ENCODE measurements around the gene FAM169A.
"Not testable (repeated sequence)": the region's sequence is repeated elsewhere in the genome, so short reads cannot be mapped to it uniquely, and the experiment has no call there.

Gene FAM169A, protein sequence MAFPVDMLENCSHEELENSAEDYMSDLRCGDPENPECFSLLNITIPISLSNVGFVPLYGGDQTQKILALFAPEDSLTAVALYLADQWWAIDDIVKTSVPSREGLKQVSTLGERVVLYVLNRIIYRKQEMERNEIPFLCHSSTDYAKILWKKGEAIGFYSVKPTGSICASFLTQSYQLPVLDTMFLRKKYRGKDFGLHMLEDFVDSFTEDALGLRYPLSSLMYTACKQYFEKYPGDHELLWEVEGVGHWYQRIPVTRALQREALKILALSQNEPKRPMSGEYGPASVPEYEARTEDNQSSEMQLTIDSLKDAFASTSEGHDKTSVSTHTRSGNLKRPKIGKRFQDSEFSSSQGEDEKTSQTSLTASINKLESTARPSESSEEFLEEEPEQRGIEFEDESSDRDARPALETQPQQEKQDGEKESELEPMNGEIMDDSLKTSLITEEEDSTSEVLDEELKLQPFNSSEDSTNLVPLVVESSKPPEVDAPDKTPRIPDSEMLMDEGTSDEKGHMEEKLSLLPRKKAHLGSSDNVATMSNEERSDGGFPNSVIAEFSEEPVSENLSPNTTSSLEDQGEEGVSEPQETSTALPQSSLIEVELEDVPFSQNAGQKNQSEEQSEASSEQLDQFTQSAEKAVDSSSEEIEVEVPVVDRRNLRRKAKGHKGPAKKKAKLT

DNA sequence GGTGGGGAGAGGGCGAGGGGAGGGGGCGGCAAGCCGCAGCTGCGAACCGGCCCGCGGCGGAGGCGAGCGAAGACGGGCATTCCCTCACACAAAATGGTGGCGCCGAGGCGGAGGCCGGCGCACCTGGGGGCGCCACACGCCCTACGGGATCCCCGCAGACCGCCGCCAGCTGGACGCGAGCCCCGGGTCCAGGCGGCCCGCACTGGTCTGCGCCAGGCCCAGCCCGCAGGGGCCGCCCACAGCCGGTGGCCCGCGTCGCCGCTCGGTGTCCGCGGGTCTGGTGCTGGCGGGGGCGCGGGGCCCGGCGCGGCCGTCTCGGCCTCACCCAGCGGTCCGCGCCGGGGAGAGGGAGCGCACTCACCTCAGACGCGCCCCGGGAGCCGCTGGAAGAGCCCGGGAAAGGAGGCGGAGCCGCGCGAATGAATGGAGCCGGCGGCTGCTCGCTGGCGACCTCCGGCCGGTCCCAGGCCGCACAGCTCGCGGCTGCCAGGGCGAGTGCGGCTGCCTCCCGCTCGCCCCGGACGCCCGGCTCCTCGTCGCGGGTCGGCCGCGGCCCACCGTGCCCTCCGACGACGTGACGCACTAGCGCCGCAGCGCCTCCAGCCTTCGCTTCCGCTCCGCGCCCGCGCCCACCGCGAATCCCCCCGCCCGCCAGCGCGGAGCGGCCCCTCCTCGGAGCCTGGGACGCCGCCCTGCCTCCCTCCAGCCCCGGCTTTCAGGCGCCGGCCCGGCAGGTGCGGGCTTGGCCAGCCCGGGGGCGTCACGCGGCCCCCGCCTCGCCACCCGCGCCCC is at the start of gene FAM169A:
Gene FAM169A (minus strand): TSS at position 584 of the 792 bp plus-strand sequence. CDS start 24,711 bp downstream, outside the sequence.
- no peak for DNase-seq (ENCODE audit: low read depth, low spot score)

DNA sequence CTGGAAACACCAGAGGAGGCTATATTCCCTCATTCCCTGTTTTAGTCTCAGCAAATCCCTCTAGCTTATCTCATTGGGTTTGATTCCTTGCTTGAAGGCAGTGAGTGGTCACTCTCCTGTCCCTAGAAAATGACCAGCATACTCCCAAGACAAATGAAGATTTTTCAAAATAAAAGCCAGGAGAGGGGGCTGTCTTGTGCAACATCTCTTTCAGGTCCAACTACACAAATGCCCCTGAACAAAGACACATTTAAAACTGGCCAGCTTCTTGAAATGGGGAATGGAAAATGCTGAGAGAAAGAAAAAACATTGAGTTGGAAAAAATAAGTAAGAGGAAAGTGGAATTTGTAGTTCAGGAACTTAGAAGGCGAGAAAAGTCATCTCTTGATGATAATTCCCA is 49.3 kb upstream of the FAM169A start:
- DNase-seq (ENCODE audit: low read depth, low spot score): no peak

DNA sequence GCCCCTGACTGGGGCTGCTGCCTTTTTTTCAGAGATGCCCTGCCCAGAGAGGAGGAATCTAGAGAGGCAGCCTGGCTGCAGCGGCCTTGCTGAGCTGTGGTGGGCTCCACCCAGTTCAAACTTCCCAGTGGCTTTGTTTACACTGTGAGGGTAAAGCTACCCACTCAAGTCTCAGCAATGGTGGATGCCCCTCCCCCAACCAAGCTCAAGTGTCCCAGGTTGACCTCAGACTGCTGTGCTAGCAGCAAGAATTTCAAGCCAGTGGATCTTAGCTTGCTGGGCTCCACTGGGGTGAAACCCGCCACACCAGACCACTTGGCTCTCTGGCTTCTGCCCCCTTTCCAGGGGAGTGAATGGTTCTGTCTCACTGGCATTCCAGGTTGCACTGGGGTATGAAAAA is 45.2 kb upstream of the FAM169A start:
- DNase-seq (ENCODE audit: low read depth, low spot score): not testable (repeated sequence)

DNA sequence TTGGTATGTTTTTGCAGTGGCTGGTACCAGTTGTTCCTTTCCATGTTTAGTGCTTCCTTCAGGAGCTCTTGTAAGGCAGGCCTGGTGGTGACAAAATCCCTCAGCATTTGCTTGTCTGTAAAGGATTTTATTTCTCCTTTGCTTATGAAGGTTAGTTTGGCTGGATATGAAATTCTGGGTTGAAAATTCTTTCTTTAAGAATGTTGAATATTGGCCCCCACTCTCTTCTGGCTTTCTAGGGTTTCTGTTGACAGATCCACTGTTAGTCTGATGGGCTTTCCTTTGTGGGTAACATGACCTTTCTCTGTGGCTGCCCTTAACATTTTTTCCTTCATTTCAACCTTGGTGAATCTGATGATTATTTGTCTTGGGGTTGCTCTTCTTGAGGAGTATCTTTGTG is 43.7 kb upstream of the FAM169A start:
- DNase-seq (ENCODE audit: low read depth, low spot score): not testable (repeated sequence)

DNA sequence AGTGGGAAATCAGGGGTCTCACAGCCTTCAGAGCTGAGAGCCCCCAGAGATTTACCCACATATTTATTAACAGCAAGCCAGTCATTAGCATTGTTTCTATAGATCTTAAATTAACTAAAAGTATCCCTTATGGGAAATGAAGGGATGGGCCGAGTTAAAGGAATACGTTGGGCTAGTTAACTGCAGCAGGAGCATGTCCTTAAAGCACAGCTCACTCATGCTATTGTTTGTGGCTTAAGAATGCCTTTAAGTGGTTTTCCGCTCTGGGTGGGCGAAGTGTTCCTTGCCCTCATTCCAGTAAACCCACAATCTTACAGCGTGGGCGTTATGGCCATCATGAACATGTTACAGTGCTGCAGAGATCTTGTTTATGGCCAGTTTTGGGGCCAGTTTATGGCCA is 42.0 kb upstream of the FAM169A start:
- not testable (repeated sequence) for DNase-seq (ENCODE audit: low read depth, low spot score)

DNA sequence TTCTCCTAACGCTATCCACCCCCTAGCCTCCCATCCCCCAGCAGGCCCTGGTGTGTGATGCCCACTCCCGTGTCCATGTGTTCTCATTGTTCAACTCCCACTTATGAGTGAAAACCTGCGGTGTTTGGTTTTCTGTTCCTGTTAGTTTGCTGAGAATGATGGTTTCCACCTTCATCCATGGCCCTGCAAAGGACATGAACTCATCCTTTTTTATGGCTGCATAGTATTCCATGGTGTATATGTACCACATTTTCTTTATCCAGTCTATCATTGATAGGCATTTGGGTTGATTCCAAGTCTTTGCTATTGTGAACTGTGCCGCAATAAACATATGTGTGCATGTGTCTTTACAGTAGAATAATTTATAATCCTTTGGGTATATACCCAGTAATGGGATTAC is 38.5 kb upstream of the FAM169A start:
- not testable (repeated sequence) for DNase-seq (ENCODE audit: low read depth, low spot score)

DNA sequence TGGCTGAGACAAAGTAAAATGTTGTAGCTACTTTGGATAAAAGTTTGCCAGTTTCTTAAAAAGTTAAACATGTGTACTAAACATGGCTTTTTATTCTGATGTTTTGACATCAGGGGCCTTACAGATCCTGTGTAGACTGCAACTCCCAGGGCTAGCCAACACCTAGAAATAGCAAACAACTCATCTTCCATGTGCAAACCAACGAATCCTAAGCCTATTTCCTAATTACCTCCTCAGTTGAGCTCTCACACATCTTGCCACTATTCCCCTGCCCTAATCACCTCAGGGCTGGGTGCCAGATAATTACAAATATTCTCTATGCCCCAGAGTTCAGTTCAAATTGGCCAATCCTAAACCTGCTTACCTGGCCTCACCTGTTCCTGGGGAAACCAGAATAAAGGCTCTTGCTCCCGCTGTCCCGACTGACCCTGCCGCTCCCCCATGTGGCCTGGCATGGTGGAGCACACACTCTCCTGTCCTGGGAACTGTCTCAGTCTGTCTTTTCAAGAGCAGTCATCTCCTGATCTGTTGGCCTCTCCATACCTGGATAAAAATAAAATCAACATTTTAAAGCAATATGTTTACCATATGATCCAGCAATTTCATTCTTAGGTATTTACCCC is 37.1 kb upstream of the FAM169A start:
- DNase-seq (ENCODE audit: low read depth, low spot score): no peak

DNA sequence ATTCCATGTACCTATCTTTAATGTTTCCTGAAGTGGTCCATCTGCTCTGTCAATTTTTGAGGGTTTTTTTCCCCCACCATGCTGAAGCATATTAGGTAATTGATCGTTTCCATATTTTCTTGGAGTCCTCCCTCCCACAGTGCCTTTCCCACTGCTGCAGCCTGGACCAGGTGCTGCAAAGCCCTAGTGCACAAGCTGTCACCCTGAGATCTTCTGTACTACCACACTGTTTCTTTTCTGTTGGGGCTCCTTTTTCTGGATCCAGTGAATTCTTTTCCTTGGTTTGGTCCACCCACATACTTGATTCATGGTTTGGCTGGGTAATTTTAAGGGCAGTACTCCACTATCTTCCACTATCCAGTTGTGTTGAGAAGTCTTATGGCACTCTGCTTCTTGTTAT is 30.9 kb upstream of the FAM169A start:
- DNase-seq (ENCODE audit: low read depth, low spot score): no peak

DNA sequence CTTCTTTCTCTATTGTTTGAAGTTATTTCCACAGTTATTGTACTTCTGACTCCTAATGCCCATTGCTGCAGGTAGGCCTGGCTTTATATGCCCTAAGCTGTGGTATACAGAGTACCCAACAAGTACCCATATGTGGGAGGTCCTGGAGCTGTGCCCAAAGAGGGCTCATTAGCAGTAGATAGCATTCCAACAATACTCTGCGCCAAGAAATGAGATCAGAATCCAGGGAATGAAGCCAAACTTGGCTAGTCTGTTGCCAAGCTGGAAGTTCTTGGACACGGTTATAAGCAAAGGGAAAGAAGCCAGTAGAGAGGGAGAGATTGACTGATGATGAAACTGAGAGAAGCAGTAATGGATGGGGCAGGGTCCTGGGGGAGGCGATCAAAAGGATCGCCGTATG is 29.7 kb upstream of the FAM169A start:
- DNase-seq (ENCODE audit: low read depth, low spot score): no peak

DNA sequence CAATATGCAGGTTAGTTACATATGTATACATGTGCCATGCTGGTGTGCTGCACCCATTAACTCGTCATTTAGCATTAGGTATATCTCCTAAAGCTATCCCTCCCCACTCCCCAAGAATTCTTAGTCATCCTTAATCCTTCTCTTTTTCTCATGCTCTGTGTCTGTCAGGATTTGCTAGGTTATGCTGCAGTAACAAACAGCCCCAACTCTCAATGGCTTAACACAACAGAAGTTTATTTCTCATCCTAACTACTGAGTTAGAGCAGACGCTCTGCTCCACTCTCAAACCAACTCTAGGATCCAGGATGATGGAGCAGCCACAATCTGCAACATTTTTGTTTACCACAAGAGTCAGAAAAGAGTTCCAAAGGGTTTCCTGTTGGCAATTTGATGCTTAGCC is 28.2 kb upstream of the FAM169A start:
- no peak for DNase-seq (ENCODE audit: low read depth, low spot score)

DNA sequence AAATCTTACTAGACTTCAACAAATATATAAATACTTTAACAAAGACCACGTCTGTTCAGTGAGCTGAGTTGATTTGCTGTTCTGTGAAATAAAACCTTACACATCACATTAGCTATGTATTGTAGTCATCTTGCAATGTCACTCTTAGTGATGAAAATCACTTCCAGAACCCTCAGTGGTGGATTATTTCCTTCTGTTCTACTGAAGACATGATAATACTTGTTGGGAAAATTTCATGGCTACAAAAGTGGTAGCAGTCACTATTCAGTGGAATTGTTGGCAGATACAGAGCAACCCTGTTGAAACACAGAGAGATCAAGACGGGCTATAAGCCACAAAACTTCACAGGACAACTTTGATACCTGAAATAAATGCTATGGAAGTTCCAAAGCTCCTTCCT is 26.7 kb upstream of the FAM169A start:
- DNase-seq (ENCODE audit: low read depth, low spot score): no peak

DNA sequence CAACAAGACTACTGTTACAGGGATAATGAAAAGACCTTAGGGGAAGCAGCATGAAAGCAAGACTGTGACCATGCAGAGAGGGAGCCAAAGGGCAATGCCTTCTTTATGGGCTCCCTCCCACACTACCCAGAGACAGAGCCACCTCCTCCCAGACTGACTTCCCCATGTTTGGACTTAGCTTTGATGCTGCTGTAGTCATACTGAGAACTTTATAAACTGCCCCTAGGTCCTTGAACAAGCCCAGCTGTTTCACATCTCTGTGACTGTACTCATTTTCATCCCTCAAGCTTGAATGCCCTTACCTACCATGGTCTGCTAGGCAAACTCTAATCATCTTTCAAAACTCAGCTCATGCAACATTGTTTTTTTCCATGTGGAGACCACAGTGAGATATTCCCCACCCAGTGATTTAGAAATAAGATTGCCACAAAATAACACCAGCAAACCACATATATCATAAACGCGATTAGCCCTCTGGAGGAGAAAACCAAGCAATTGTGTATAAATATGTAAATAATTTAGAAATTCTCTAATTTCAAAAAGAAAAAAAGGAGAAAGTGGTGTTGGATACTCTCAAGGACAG is 23.4 kb upstream of the FAM169A start:
- DNase-seq (ENCODE audit: low read depth, low spot score): no peak

DNA sequence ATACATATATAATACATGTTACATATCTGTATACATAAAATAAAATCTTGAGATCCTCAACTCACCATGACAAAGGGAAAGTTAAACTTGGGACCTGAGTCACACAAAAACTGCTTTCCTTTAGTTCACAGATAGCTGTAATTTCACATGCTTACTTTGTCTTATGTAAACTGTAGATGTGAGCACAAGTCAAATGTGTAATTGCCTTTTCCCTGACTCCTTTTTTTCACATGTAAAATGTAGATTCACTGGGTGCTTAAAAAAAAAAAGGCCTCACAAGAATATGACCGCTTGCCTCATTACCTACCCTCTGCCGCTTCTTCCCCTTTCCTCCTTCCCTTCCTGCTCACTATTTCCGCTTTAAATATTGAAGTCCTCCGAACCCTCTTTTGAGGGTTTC is 21.9 kb upstream of the FAM169A start:
- DNase-seq (ENCODE audit: low read depth, low spot score): no peak

DNA sequence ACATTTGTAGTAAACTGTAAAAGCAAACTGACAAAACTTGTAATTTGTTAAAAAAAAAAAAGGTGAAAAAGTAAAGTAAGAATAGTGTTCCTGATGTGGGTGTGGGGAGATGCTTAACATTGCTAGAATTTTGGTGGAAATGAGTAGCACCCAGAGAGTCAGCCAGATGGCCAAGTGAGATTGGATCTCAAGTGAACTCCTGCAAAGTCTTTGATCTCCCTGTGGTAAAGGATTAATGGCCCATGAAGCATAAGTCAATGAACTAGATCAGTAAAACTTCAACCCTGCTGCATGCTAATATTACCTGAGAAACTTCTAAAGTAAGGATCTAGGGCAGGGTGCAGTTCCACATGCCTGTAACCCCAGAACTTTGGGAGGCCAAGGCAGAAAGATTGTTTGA is 19.0 kb upstream of the FAM169A start:
- DNase-seq (ENCODE audit: low read depth, low spot score): no peak

DNA sequence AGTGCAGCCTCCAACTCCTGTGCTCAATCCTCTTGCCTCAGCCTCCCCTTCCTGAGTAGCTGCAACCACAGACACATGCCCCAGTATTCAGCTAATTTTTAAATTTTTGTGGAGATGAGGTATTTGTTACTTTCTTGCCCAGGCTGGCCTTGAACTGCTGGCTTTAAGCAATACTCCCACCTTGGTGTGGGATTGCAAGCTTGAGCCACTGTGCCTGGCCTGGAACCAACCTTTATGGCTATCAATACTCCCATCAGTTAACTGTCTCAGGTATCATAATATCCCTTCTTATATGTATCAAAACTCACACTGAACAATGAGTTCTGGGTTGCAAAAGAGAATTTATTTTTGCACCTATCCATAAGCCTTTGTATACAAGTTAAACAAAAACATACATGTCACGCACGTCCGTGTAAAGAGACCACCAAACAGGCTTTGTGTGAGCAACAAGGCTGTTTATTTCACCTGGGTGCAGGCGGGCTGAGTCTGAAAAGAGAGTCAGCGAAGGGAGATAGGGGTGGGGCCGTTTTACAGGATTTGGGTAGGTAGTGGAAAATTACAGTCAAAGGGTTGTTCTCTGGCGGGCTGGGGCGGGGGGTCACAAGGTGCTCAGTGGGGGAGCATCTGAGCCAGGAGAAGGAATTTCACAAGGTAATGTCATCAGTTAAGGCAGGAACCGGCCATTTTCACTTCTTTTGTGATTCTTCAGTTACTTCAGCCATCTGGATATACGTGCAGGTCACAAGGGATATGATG is 16.4 kb upstream of the FAM169A start:
- not testable (repeated sequence) for DNase-seq (ENCODE audit: low read depth, low spot score)

DNA sequence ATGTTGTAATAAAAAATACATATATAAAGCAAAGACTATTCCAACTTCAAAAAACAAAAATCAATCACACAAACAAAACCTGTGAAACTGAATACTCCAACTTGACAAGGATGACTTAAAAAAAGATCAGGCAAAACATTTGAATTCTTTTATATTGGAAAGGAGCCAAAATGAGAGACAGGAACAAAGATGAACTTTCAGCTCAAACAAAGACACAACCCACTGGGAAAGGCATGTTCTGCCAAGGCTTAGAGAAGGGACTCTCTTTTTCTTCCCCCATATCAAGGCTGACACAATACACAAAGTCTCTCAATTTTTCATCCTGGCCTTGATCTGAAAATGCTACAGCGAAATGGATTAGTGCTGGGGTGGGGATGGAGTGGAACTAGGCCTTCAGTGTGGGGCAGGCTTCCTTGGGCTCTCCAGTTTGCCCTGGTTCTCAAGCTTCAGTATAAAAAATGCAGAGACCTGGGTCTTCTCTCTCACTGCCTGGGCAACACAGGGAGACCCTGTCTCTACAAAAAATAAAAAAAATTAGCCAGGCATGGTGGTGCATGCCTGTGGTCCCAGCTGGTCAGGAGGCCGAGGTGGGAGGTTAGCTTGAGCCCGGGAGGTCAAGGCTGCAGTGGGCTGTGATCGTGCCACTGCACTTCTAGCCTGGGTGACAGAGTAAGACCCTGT is 11.6 kb upstream of the FAM169A start:
- DNase-seq (ENCODE audit: low read depth, low spot score): no peak

DNA sequence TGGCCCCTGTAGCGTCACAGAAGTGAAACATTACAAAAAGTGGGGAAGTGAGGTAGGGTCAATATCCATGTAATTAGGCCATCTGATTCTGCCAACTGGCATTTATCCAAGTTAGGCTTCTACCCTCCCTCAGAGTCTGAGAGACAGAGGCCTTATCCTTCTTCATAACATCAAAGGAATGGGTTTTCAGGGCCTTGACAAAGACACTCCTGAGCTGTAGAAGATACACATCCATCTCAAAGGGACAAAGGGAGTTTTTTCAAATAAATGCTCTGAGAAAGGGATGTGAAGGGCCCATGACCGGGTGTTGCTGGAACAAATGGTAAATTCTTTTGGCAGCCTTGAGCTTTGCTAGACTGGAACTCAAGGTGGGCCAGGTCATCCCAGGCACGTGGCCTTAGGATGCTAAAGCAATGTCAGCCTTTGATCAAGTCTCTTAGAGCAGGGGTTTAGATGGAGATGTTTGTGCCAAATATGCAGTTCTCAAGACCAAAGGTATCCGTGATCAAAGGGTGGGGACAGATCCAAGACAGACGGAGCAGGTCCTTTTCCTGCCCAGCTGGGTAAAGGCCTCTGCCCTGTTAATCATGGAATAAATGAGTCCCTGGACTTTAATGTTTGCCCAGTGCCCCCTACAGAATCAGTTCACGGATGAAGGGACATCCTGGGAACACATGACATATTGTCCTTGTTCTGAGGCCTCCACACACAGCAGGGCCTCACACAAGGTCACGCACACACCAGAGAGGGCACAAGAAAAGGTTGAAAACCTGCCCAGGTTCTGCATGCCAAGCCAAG is 10.0 kb upstream of the FAM169A start:
- no peak for DNase-seq (ENCODE audit: low read depth, low spot score)

DNA sequence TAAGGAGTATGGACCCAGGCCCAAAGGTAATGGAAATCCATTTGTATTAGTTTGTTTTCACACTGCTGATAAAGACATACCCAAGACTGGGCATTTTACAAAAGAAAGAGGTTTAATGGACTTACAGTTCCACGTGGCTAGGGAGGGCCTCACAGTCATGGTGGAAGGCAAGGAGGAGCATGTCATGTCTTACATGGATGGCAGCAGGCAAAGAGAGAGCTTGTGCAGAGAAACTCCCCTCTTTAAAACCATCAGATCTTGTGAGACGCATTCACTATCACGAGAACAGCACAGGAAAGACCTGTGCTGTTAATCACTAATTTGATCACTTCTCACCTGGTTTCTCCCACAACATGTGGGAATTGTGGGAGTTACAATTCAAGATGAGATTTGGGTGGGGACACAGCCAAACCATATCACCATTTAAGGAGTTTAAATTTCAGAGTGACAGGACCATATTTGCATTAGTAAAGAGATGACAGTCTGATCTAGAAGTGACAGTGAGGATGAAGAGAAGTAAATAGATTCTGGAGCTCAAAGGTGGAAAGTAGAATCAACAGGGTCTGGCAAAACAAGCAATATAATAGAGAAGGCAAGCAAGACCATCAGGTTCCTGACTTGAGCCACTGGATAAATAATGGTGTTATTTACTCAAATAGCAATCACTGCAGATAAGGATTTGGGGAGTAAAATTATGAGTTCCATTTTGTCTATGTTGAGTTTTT is 7.5 kb upstream of the FAM169A start:
- no peak for DNase-seq (ENCODE audit: low read depth, low spot score)

All from activated CD4-positive, CD25-positive, alpha-beta regulatory T cell treated with anti-CD3 and anti-CD28 coated beads, Interleukin-2, amount 50 U/mL, for 16 hours (primary cell).